Osteoblast (primary cell): ENCODE measurements around the gene SLC25A6. TPM values are rescaled to one million over a fixed set of nuclear protein-coding genes. Genes with fewer than 3 reads are reported as not detected.

ENCODE experiments used
- DNase-seq: peaks from one replicate; pipeline ENCODE4 v3.0.0; 2011; ENCODE audit warnings: low spot score, mixed read lengths; ENCODE audit not compliant: insufficient read length; ENCODE audit errors: missing footprints
- H2AFZ ChIP-seq: 2 replicates; pipeline ENCODE4 v1.6.0; 2011; ENCODE audit warnings: mild to moderate bottlenecking, low read length
- H3K27ac ChIP-seq: 2 replicates; pipeline ENCODE4 v1.5.1; 2011; ENCODE audit warnings: mild to moderate bottlenecking, low read depth, low read length, moderate library complexity
- H3K27me3 ChIP-seq: 2 replicates; pipeline ENCODE4 v1.6.0; 2012; ENCODE audit warnings: mild to moderate bottlenecking, control low read depth, inconsistent platforms, low read length, moderate library complexity; ENCODE audit not compliant: insufficient read depth
- H3K36me3 ChIP-seq: 2 replicates; pipeline ENCODE4 v1.5.1; 2011; ENCODE audit warnings: mild to moderate bottlenecking, low read length, control low read depth, moderate library complexity; ENCODE audit not compliant: insufficient read depth
- H3K4me1 ChIP-seq: 2 replicates; pipeline ENCODE4 v1.5.1; 2011; ENCODE audit warnings: mild to moderate bottlenecking, low read length, control low read depth, moderate library complexity; ENCODE audit not compliant: insufficient read depth
- H3K4me2 ChIP-seq: 2 replicates; pipeline ENCODE4 v1.6.0; 2011; ENCODE audit warnings: mild to moderate bottlenecking, low read length; ENCODE audit not compliant: insufficient read depth
- H3K4me3 ChIP-seq: fragments of 200-600 bp; sonication (generic); 3 replicates; pipeline ENCODE4 v1.5.1; 2012; ENCODE audit warnings: mild to moderate bottlenecking, low read length, inconsistent platforms; ENCODE audit not compliant: insufficient read depth
- H3K79me2 ChIP-seq: 2 replicates; pipeline ENCODE4 v1.6.0; 2012; ENCODE audit warnings: mild to moderate bottlenecking, low read length, control low read depth, inconsistent platforms; ENCODE audit not compliant: insufficient read depth
- H3K9me3 ChIP-seq: 2 replicates; pipeline ENCODE4 v1.5.1; 2011; ENCODE audit warnings: low read depth, low read length, control low read depth
- H4K20me1 ChIP-seq: 2 replicates; pipeline ENCODE4 v1.6.0; 2012; ENCODE audit warnings: mild to moderate bottlenecking, low read length, control low read depth; ENCODE audit not compliant: insufficient read depth
- CTCF ChIP-seq: IDR thresholded peaks from 2 replicates; pipeline ENCODE4 v1.5.1; 2011; ENCODE audit warnings: mild to moderate bottlenecking, low read depth, low read length, moderate library complexity; ENCODE audit errors: extremely low read depth
- total RNA-seq: library from RNA; depleted of rRNA; stranded (reverse); fragments of >200 nt; gene quantifications from 2 replicates; pipeline ENCODE4 v1.2.3, GENCODE V29; 2012

SLC25A6 gene
- total RNA-seq, 1 donor: 203 TPM

- no peak overlapping the region for H3K27ac ChIP-seq
- H3K36me3 ChIP-seq: peaks cover 45% of the 10 kb centered on the region
- DNase-seq: no peak
These were observed 9.9 kb upstream of the SLC25A6 start for GRCh38 chrX:1401611-1402430.

DNA sequence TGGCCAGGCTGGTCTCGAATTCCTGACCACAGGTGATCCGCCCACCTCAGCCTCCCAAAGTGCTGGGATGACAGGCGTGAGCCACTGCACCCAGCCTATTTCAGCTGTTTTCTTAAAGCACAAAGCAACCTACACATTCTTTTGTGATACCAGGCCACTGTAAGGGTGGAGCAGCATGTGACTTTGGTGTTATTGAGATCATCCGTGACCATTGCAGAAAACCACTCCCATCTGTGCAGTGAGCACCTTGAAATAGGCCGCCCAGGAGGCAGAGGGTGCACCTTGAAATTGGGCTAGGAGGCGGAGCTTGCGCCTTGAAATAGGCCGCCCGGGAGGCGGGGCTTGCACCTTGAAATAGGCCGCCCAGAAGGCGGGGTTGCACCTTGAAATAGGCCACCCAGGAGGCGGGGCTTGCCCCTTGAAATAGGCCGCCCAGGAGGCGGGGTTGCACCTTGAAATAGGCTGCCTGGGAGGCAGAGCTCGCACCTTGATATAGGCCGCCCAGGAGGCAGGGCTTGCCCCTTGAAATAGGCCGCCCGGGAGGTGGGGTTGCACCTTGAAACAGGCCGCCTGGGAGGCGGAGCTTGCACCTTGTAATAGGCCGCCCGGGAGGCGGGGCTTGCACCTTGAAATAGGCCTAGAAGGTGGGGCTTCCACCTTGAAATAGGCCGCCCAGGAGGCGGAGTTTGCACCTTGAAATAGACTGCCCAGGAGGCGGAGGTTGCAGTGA lies 9.0 kb upstream of the SLC25A6 start:
- no peak for DNase-seq
- no peak overlapping the region for H3K4me3 ChIP-seq
- no peak overlapping the region for H3K4me2 ChIP-seq
- TF ChIP-seq CTCF: no peak
- H3K9me3 ChIP-seq: no peaks in the 10 kb centered on the region
- H3K79me2 ChIP-seq: peaks cover 2% of the 10 kb centered on the region
- H2AFZ ChIP-seq: no peak overlapping the region
- H3K36me3 ChIP-seq: peaks cover 36% of the 10 kb centered on the region
- peaks cover 16% of the 10 kb centered on the region for H4K20me1 ChIP-seq
- no peak overlapping the region for H3K27ac ChIP-seq
- H3K4me1 ChIP-seq: no peaks in the 10 kb centered on the region
- no peaks in the 10 kb centered on the region for H3K27me3 ChIP-seq

More at GRCh38 chrX:1401611-1402430, 9.9 kb upstream of the SLC25A6 start:
- no peaks in the 10 kb centered on the region for H3K9me3 ChIP-seq
- no peaks in the 10 kb centered on the region for H3K4me1 ChIP-seq
- peaks cover 16% of the 10 kb centered on the region for H4K20me1 ChIP-seq
- no peak overlapping the region for H2AFZ ChIP-seq
- H3K27me3 ChIP-seq: no peaks in the 10 kb centered on the region
- no peaks in the 10 kb centered on the region for H3K79me2 ChIP-seq
- no peak overlapping the region for H3K4me2 ChIP-seq
- H3K4me3 ChIP-seq: no peak overlapping the region
- TF ChIP-seq CTCF: no peak

- peaks cover 28% of the 10 kb centered on the region for H3K36me3 ChIP-seq
- no peak overlapping the region for H3K4me3 ChIP-seq
- no peak overlapping the region for H3K4me2 ChIP-seq
- H3K79me2 ChIP-seq: peaks cover 7% of the 10 kb centered on the region
- H3K27me3 ChIP-seq: no peaks in the 10 kb centered on the region
- no peak for TF ChIP-seq CTCF
- peaks cover 4% of the 10 kb centered on the region for H3K4me1 ChIP-seq
- no peaks in the 10 kb centered on the region for H3K9me3 ChIP-seq
- H4K20me1 ChIP-seq: peaks cover 23% of the 10 kb centered on the region
- H2AFZ ChIP-seq: no peak overlapping the region
- no peak overlapping the region for H3K27ac ChIP-seq
- DNase-seq: no peak
These were observed 8.1 kb upstream of the SLC25A6 start for GRCh38 chrX:1400049-1400448.
